H9 (cell line): ENCODE results near the gene LIPC. TPM values are rescaled to one million over a fixed set of nuclear protein-coding genes. Genes with fewer than 3 reads are reported as not detected.

Experiments
- DNase-seq: peaks from one replicate; pipeline ENCODE4 v3.0.0-alpha.2; 2017
- H2AFZ ChIP-seq: one replicate; pipeline ENCODE4 v1.6.1; 2013; ENCODE audit warnings: mild to moderate bottlenecking, low read length, control low read depth, moderate library complexity
- H2AK5ac ChIP-seq: 2 replicates; pipeline ENCODE4 v1.6.1; 2013; ENCODE audit warnings: low read length, control low read depth, mixed read lengths; ENCODE audit not compliant: insufficient read length
- H2BK120ac ChIP-seq: one replicate; pipeline ENCODE4 v1.6.1; 2013; ENCODE audit warnings: low read depth, mild to moderate bottlenecking, low read length, control low read depth, inconsistent platforms; ENCODE audit not compliant: poor library complexity, severe bottlenecking
- H2BK12ac ChIP-seq: 2 replicates; pipeline ENCODE4 v1.6.1; 2013; ENCODE audit warnings: low read length, control low read depth, mixed read lengths, low read depth; ENCODE audit not compliant: insufficient read length
- H2BK15ac ChIP-seq: 2 replicates; pipeline ENCODE4 v1.6.1; 2013; ENCODE audit warnings: low read depth, low read length, control low read depth
- H2BK20ac ChIP-seq: one replicate; pipeline ENCODE4 v1.6.1; 2013; ENCODE audit warnings: low read depth, mild to moderate bottlenecking, low read length, control low read depth, inconsistent platforms; ENCODE audit not compliant: poor library complexity, severe bottlenecking
- H2BK5ac ChIP-seq: 2 replicates; pipeline ENCODE4 v1.6.1; 2013; ENCODE audit warnings: low read length, control low read depth, mixed read lengths; ENCODE audit not compliant: insufficient read length
- H3K14ac ChIP-seq: 2 replicates; pipeline ENCODE4 v1.6.1; 2013; ENCODE audit warnings: low read length, control low read depth; ENCODE audit not compliant: insufficient read depth
- H3K18ac ChIP-seq: 2 replicates; pipeline ENCODE4 v1.6.1; 2013; ENCODE audit warnings: low read depth, mild to moderate bottlenecking, mixed read lengths, low read length, control low read depth; ENCODE audit not compliant: insufficient read length
- H3K23ac ChIP-seq: 2 replicates; pipeline ENCODE4 v1.6.1; 2013; ENCODE audit warnings: low read length, control low read depth, mixed read lengths, low read depth; ENCODE audit not compliant: insufficient read length
- H3K23me2 ChIP-seq: 2 replicates; pipeline ENCODE4 v1.6.1; 2013; ENCODE audit warnings: low read depth, mild to moderate bottlenecking, mixed read lengths, low read length, control low read depth; ENCODE audit not compliant: insufficient read length, poor library complexity, severe bottlenecking
- H3K27ac ChIP-seq: 2 replicates; pipeline ENCODE4 v1.5.1; 2013; ENCODE audit warnings: low read length, control low read depth, mixed read lengths, low read depth; ENCODE audit not compliant: insufficient read length
- H3K27me3 ChIP-seq: 2 replicates; pipeline ENCODE4 v1.6.1; 2013; ENCODE audit warnings: low read length, control low read depth, inconsistent platforms; ENCODE audit not compliant: insufficient read depth
- H3K4ac ChIP-seq: 2 replicates; pipeline ENCODE4 v1.6.1; 2013; ENCODE audit warnings: low read depth, mild to moderate bottlenecking, control low read depth, inconsistent platforms, low read length, moderate library complexity
- H3K4me1 ChIP-seq: 2 replicates; pipeline ENCODE4 v1.6.1; 2013; ENCODE audit warnings: low read length, control low read depth, inconsistent platforms; ENCODE audit not compliant: insufficient read depth
- H3K4me2 ChIP-seq: 2 replicates; pipeline ENCODE4 v1.6.1; 2013; ENCODE audit warnings: low read length, control low read depth, mixed read lengths; ENCODE audit not compliant: insufficient read length, insufficient read depth
- H3K56ac ChIP-seq: 2 replicates; pipeline ENCODE4 v1.6.1; 2013; ENCODE audit warnings: low read depth, mild to moderate bottlenecking, mixed read lengths, low read length, control low read depth; ENCODE audit not compliant: insufficient read length
- H3K79me1 ChIP-seq: 2 replicates; pipeline ENCODE4 v1.6.1; 2013; ENCODE audit warnings: low read depth, mild to moderate bottlenecking, moderate library complexity, low read length, control low read depth, inconsistent platforms; ENCODE audit not compliant: insufficient read depth, poor library complexity, severe bottlenecking
- H3K79me2 ChIP-seq: 2 replicates; pipeline ENCODE4 v1.6.1; 2013; ENCODE audit warnings: low read length, control low read depth, inconsistent platforms; ENCODE audit not compliant: insufficient read depth
- H3K9ac ChIP-seq: 2 replicates; pipeline ENCODE4 v1.6.1; 2013; ENCODE audit warnings: low read length, control low read depth, mixed read lengths; ENCODE audit not compliant: insufficient read length; ENCODE audit errors: extremely low read depth
- H3K9me3 ChIP-seq: one replicate; pipeline ENCODE4 v1.6.1; 2013; ENCODE audit warnings: low read depth, low read length, inconsistent platforms; ENCODE audit not compliant: control insufficient read depth
- H3T11ph ChIP-seq: one replicate; pipeline ENCODE4 v1.6.1; 2013; ENCODE audit warnings: mild to moderate bottlenecking, low read length, control low read depth, inconsistent platforms
- H4K20me1 ChIP-seq: one replicate; pipeline ENCODE4 v1.6.1; 2013; ENCODE audit not compliant: control insufficient read depth, insufficient read length, insufficient read depth
- H4K5ac ChIP-seq: 2 replicates; pipeline ENCODE4 v1.6.1; 2013; ENCODE audit warnings: low read depth, mild to moderate bottlenecking, mixed read lengths, low read length, control low read depth; ENCODE audit not compliant: insufficient read length
- H4K8ac ChIP-seq: replicated peaks from 2 replicates; pipeline ENCODE4 v1.6.1; 2013; ENCODE audit warnings: low read length, control low read depth, mixed read lengths, low read depth; ENCODE audit not compliant: insufficient read length
- H4K91ac ChIP-seq: 2 replicates; pipeline ENCODE4 v1.6.1; 2013; ENCODE audit warnings: low read depth, mild to moderate bottlenecking, moderate library complexity, mixed read lengths, low read length, control low read depth; ENCODE audit not compliant: insufficient read length
- H3K27ac Mint-ChIP-seq, 3 experiments: 2 replicates in 2 of 3; 3 replicates in 1 of 3; pipeline ENCODE4 v1.8.0; 2020 to 2021; ENCODE audit warnings: mixed read lengths in 3 of 3, mild to moderate bottlenecking in 1 of 3, moderate library complexity in 1 of 3
- H3K27me3 Mint-ChIP-seq: 2 replicates; pipeline ENCODE4 v1.8.0; 2021; ENCODE audit warnings: low read depth, mild to moderate bottlenecking, moderate library complexity, mixed read lengths
- H3K36me3 Mint-ChIP-seq, 3 experiments: 2 replicates in 2 of 3; 3 replicates in 1 of 3; pipeline ENCODE4 v1.8.0; 2020 to 2021; ENCODE audit warnings: low read depth in 3 of 3, mixed read lengths in 3 of 3; ENCODE audit not compliant: insufficient read depth in 1 of 3
- H3K4me1 Mint-ChIP-seq, 2 experiments: 2 replicates each; pipeline ENCODE4 v1.8.0; 2020; ENCODE audit warnings: mixed read lengths in 2 of 2
- H3K4me3 Mint-ChIP-seq, 2 experiments: 2 replicates in 1 of 2; 3 replicates in 1 of 2; pipeline ENCODE4 v1.8.0; 2020 to 2021; ENCODE audit warnings: mild to moderate bottlenecking in 2 of 2, mixed read lengths in 2 of 2, moderate library complexity in 1 of 2
- H3K9me3 Mint-ChIP-seq, 2 experiments: 2 replicates in 1 of 2; 3 replicates in 1 of 2; pipeline ENCODE4 v1.8.0; 2020; ENCODE audit warnings: mild to moderate bottlenecking in 2 of 2, mixed read lengths in 2 of 2, moderate library complexity in 1 of 2
- WGBS: extraction: QIAGEN DNeasy Blood & Tissue Kit; methylation state at CpG from one replicate; pipeline ENCODE4 v1.1.7; 2013; ENCODE audit warnings: missing lambda C conversion rate, low lambda C conversion rate, mixed read lengths; ENCODE audit not compliant: insufficient read length; ENCODE audit errors: extremely low coverage; 5-methylcytosine and 5-hydroxymethylcytosine counted together
- total RNA-seq: library from RNA; stranded (reverse); gene quantifications from 2 replicates; pipeline ENCODE4 v1.2.1, GENCODE V29; 2021
- TF ChIP-seq, protein P1 (sequence below): fragments of 200-600 bp; sonication (generic); conservative IDR thresholded peaks from 3 replicates; pipeline ENCODE4 v1.8.0; 2021; ENCODE audit warnings: antibody characterized with exemption, mild to moderate bottlenecking

LIPC gene
- total RNA-seq, 1 experiment from 2014 or later: not detected

DNA sequence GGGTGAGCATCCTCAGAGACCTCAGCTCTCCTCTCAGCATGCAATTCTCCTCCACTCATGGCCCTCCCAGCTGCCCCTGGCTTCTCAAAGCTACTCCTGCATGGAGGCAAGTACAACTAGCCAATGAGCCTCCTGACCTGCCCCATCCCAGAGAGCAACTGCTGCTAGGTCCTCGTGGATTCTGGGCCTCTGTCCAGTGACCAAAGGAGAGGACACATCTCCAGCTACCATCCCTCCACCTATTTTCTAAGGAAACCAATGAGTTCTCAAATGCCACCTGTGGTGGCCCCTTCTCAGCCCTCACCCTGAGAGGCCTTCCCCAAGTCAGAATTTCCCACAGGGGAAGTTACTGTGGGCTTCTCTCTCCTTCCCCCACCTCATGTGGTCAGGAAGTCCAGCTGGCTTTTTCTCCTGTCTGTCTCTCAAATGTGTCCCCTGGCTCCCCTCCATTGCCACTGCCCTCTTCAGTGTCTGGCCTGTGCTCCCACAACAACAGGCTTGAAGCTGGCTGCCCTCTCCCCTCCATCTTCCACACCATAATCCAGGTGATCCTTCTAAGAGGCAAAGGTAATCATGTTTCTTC lies 43.0 kb downstream of the LIPC start:
- H3K18ac ChIP-seq: no peak overlapping the region
- H3K23me2 ChIP-seq: no peaks in the 10 kb centered on the region
- no peak overlapping the region; a peak in 1 of 7 replicates for H3K27ac Mint-ChIP-seq
- no peaks in the 10 kb centered on the region; a peak in 1 of 5 replicates for H3K9me3 Mint-ChIP-seq
- no peaks in the 10 kb centered on the region for H3K27me3 ChIP-seq
- no peak overlapping the region for H2BK15ac ChIP-seq
- H3K79me2 ChIP-seq: no peaks in the 10 kb centered on the region
- WGBS: no CpG with 5 or more reads among the region's 1 CpG
- no peaks in the 10 kb centered on the region for H4K20me1 ChIP-seq
- peaks cover 15 to 19% of the 10 kb centered on the region in 2 experiments for H3K4me1 Mint-ChIP-seq
- no peaks in the 10 kb centered on the region; the same call in none of the 2 replicates for H3K4me1 ChIP-seq
- H3K27me3 Mint-ChIP-seq: no peaks in the 10 kb centered on the region; the same call in 1 of the 2 replicates
- no peak overlapping the region for H3K4ac ChIP-seq
- H2BK120ac ChIP-seq: no peak overlapping the region
- no peak overlapping the region for H4K8ac ChIP-seq
- no peak overlapping the region for H2AK5ac ChIP-seq
- no peak overlapping the region for H4K5ac ChIP-seq
- TF ChIP-seq, protein P1, sequence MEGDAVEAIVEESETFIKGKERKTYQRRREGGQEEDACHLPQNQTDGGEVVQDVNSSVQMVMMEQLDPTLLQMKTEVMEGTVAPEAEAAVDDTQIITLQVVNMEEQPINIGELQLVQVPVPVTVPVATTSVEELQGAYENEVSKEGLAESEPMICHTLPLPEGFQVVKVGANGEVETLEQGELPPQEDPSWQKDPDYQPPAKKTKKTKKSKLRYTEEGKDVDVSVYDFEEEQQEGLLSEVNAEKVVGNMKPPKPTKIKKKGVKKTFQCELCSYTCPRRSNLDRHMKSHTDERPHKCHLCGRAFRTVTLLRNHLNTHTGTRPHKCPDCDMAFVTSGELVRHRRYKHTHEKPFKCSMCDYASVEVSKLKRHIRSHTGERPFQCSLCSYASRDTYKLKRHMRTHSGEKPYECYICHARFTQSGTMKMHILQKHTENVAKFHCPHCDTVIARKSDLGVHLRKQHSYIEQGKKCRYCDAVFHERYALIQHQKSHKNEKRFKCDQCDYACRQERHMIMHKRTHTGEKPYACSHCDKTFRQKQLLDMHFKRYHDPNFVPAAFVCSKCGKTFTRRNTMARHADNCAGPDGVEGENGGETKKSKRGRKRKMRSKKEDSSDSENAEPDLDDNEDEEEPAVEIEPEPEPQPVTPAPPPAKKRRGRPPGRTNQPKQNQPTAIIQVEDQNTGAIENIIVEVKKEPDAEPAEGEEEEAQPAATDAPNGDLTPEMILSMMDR: no peak
- H3K56ac ChIP-seq: no peak overlapping the region
- no peaks in the 10 kb centered on the region for H3K79me1 ChIP-seq
- H3K27ac ChIP-seq: no peak overlapping the region
- H3K4me2 ChIP-seq: no peak overlapping the region
- H3K14ac ChIP-seq: no peak overlapping the region
- H3K23ac ChIP-seq: no peak overlapping the region
- H3K36me3 Mint-ChIP-seq: no peaks in the 10 kb centered on the region
- H3T11ph ChIP-seq: no peak overlapping the region
- H2AFZ ChIP-seq: no peak overlapping the region
- no peak overlapping the region for H3K9ac ChIP-seq
- H3K4me3 Mint-ChIP-seq: no peak overlapping the region
- no peak overlapping the region for H2BK5ac ChIP-seq
- no peak for DNase-seq
- no peak overlapping the region for H2BK20ac ChIP-seq
- H2BK12ac ChIP-seq: no peak overlapping the region
- H3K9me3 ChIP-seq: no peaks in the 10 kb centered on the region
- no peak overlapping the region for H4K91ac ChIP-seq
